Neural cell (in vitro differentiated cells): ENCODE results near the gene OR9A2. TPM values are rescaled to one million over a fixed set of nuclear protein-coding genes. Genes with fewer than 3 reads are reported as not detected.

Experiments used
- H2AFZ ChIP-seq: fragments of 200-600, 300-800 bp; sonication (generic), shearing (Covaris generic); 2 replicates; pipeline ENCODE4 v1.6.0; 2014; ENCODE audit warnings: low read depth, mild to moderate bottlenecking, antibody characterized with exemption, low read length, moderate library complexity
- H3F3A ChIP-seq: fragments of 200-600 bp; shearing (Covaris generic); 2 replicates; pipeline ENCODE4 v1.6.1; 2016; ENCODE audit warnings: mild to moderate bottlenecking, moderate library complexity, mixed read lengths, antibody characterized with exemption, low read length; ENCODE audit not compliant: insufficient read depth, poor library complexity, severe bottlenecking
- H3K27ac ChIP-seq: fragments of 200-600, 300-800 bp; sonication (generic), shearing (Covaris generic); 2 replicates; pipeline ENCODE4 v1.5.1; 2014; ENCODE audit warnings: mild to moderate bottlenecking, low read length, moderate library complexity
- H3K27me3 ChIP-seq: fragments of 300-800, 200-600 bp; sonication (generic), shearing (Covaris generic); 2 replicates; pipeline ENCODE4 v1.6.0; 2014; ENCODE audit warnings: mild to moderate bottlenecking, low read depth, low read length, moderate library complexity; ENCODE audit not compliant: insufficient read depth
- H3K36me3 ChIP-seq: fragments of 300-800, 200-600 bp; sonication (generic), shearing (Covaris generic); 2 replicates; pipeline ENCODE4 v1.5.1; 2014; ENCODE audit warnings: mild to moderate bottlenecking, antibody characterized with exemption, low read length, moderate library complexity; ENCODE audit not compliant: insufficient read depth
- H3K4me2 ChIP-seq: fragments of 300-800, 200-600 bp; sonication (generic), shearing (Covaris generic); 2 replicates; pipeline ENCODE4 v1.6.0; 2014; ENCODE audit warnings: mild to moderate bottlenecking, low read length
- H3K4me3 ChIP-seq: fragments of 300-800, 200-600 bp; sonication (generic), shearing (Covaris generic); 2 replicates; pipeline ENCODE4 v1.5.1; 2014; ENCODE audit warnings: mild to moderate bottlenecking, low read length, moderate library complexity
- H3K79me2 ChIP-seq: fragments of 200-600 bp; shearing (Covaris generic); replicated peaks from 2 replicates; pipeline ENCODE4 v1.6.0; 2014; ENCODE audit warnings: mild to moderate bottlenecking, low read length, moderate library complexity; ENCODE audit not compliant: insufficient read depth
- H3K9ac ChIP-seq: fragments of 300-800, 200-600 bp; sonication (generic), shearing (Covaris generic); 2 replicates; pipeline ENCODE4 v1.6.1; 2016; ENCODE audit warnings: mild to moderate bottlenecking, low read length, mixed read lengths
- H3K9me2 ChIP-seq: fragments of 200-600 bp; shearing (Covaris generic); 2 replicates; pipeline ENCODE4 v1.6.1; 2016; ENCODE audit warnings: mild to moderate bottlenecking, low read length, mixed read lengths; ENCODE audit not compliant: insufficient read depth
- H3K9me3 ChIP-seq: fragments of 200-600, 300-800 bp; sonication (generic), shearing (Covaris generic); 2 replicates; pipeline ENCODE4 v1.6.1; 2016; ENCODE audit warnings: mild to moderate bottlenecking, mixed run types, low read length, moderate library complexity, mixed read lengths
- H4K20me1 ChIP-seq: fragments of 200-600 bp; shearing (Covaris generic); 2 replicates; pipeline ENCODE4 v1.6.1; 2016; ENCODE audit warnings: mild to moderate bottlenecking, mixed run types; ENCODE audit not compliant: insufficient read depth
- CTCF ChIP-seq: fragments of 450-650 bp; IDR thresholded peaks from 2 replicates; pipeline ENCODE4 v1.5.1; 2014; ENCODE audit warnings: antibody characterized with exemption, mild to moderate bottlenecking, moderate library complexity; ENCODE audit not compliant: poor library complexity, severe bottlenecking
- EP300 ChIP-seq: fragments of 450-650 bp; conservative IDR thresholded peaks from 2 replicates; pipeline ENCODE4 v1.6.1; 2014; ENCODE audit warnings: antibody characterized with exemption, mild to moderate bottlenecking, moderate library complexity; ENCODE audit not compliant: poor library complexity, severe bottlenecking
- EZH2 ChIP-seq: fragments of 200-600, 300-800 bp; shearing (Covaris generic), sonication (generic); IDR thresholded peaks from 2 replicates; pipeline ENCODE4 v1.6.1; 2014; ENCODE audit warnings: antibody characterized with exemption, low read length, borderline replicate concordance, mild to moderate bottlenecking; ENCODE audit not compliant: insufficient read depth, poor library complexity, severe bottlenecking
- MXI1 ChIP-seq: fragments of 450-650 bp; conservative IDR thresholded peaks from 2 replicates; pipeline ENCODE4 v1.6.1; 2014; ENCODE audit warnings: antibody characterized with exemption, mild to moderate bottlenecking; ENCODE audit not compliant: poor library complexity, severe bottlenecking
- POLR2AphosphoS5 ChIP-seq: IDR thresholded peaks from 2 replicates; pipeline ENCODE4 v1.6.1; 2012
- RAD21 ChIP-seq: fragments of 450-650 bp; conservative IDR thresholded peaks from 2 replicates; pipeline ENCODE4 v1.6.1; 2014; ENCODE audit warnings: antibody characterized with exemption, mild to moderate bottlenecking, moderate library complexity
- REST ChIP-seq: IDR thresholded peaks from 2 replicates; pipeline ENCODE4 v1.6.1; 2012; ENCODE audit warnings: borderline replicate concordance
- SMC3 ChIP-seq: fragments of 450-650 bp; conservative IDR thresholded peaks from 2 replicates; pipeline ENCODE4 v1.6.1; 2014; ENCODE audit warnings: antibody characterized with exemption, mild to moderate bottlenecking, moderate library complexity; ENCODE audit not compliant: poor library complexity
- TAF1 ChIP-seq: IDR thresholded peaks from 2 replicates; pipeline ENCODE4 v1.6.1; 2012; ENCODE audit warnings: low read depth
- polyA plus RNA-seq: library from polyadenylated mRNA; depleted of rRNA; stranded (reverse); fragments of >200 nt; gene quantifications from 2 replicates; pipeline ENCODE4 v1.2.3, GENCODE V29; 2014

Gene OR9A2
- polyA plus RNA-seq, 1 donor from 2014 or later = not detected

- no peaks in the 10 kb centered on the region for H3K27me3 ChIP-seq
- TF ChIP-seq CTCF (no peak), EZH2 (no peak), TAF1 (no peak), EP300 (no peak), REST (no peak), SMC3 (no peak), RAD21 (no peak), POLR2AphosphoS5 (no peak), MXI1 (no peak)
- no peaks in the 10 kb centered on the region for H3K9me2 ChIP-seq
- no peaks in the 10 kb centered on the region for H3K36me3 ChIP-seq
- no peak overlapping the region for H3K9ac ChIP-seq
- no peak overlapping the region for H3K27ac ChIP-seq
- no peaks in the 10 kb centered on the region for H3K9me3 ChIP-seq
- H3K79me2 ChIP-seq = no peaks in the 10 kb centered on the region
- no peak overlapping the region for H2AFZ ChIP-seq
- H3F3A ChIP-seq = no peaks in the 10 kb centered on the region
- H3K4me2 ChIP-seq = no peak overlapping the region
- H3K4me3 ChIP-seq = no peak overlapping the region
- no peaks in the 10 kb centered on the region for H4K20me1 ChIP-seq
These were observed 14.9 kb downstream of the OR9A2 start for GRCh38 chr7:143012001-143012400.

GRCh38 chr7:143008007-143008901 lies 18.7 kb downstream of the OR9A2 start:
- H2AFZ ChIP-seq = no peak overlapping the region
- no peak overlapping the region for H3K27ac ChIP-seq
- H4K20me1 ChIP-seq = no peaks in the 10 kb centered on the region
- H3K36me3 ChIP-seq = no peaks in the 10 kb centered on the region
- H3K4me3 ChIP-seq = no peak overlapping the region
- no peaks in the 10 kb centered on the region for H3K9me3 ChIP-seq
- peak; percentile 98 for TF ChIP-seq SMC3
- TF ChIP-seq CTCF = peak; percentile 95
- no peak for TF ChIP-seq MXI1
- peak; percentile 94 for TF ChIP-seq RAD21
- TF ChIP-seq TAF1 = no peak
- TF ChIP-seq EP300 = no peak
- TF ChIP-seq REST = no peak
- TF ChIP-seq EZH2 = no peak
- no peaks in the 10 kb centered on the region for H3F3A ChIP-seq
- H3K9ac ChIP-seq = no peak overlapping the region
- no peaks in the 10 kb centered on the region for H3K27me3 ChIP-seq
- no peaks in the 10 kb centered on the region for H3K79me2 ChIP-seq
- no peak overlapping the region for H3K4me2 ChIP-seq
- H3K9me2 ChIP-seq = no peaks in the 10 kb centered on the region
